BLaER1 (cell line): ENCODE measurements around the gene KIF16B.

Source experiments
- H3K27ac ChIP-seq: shearing (Covaris generic); formaldehyde crosslinking; 2 replicates; pipeline ENCODE4 v1.8.1; 2022
- H3K27me3 ChIP-seq: shearing (Covaris generic); formaldehyde crosslinking; 2 replicates; pipeline ENCODE4 v1.8.1; 2022
- H3K36me3 ChIP-seq: shearing (Covaris generic); formaldehyde crosslinking; 2 replicates; pipeline ENCODE4 v1.8.1; 2022
- H3K4me1 ChIP-seq: shearing (Covaris generic); formaldehyde crosslinking; 2 replicates; pipeline ENCODE4 v1.8.1; 2022
- H3K4me2 ChIP-seq: shearing (Covaris generic); formaldehyde crosslinking; 2 replicates; pipeline ENCODE4 v1.8.1; 2022
- H3K4me3 ChIP-seq: shearing (Covaris generic); formaldehyde crosslinking; 2 replicates; pipeline ENCODE4 v1.8.1; 2022
- H3K9ac ChIP-seq: shearing (Covaris generic); formaldehyde crosslinking; 2 replicates; pipeline ENCODE4 v1.8.1; 2022
- H3K9me3 ChIP-seq: shearing (Covaris generic); formaldehyde crosslinking; 2 replicates; pipeline ENCODE4 v1.8.1; 2022
- H4K20me1 ChIP-seq: shearing (Covaris generic); formaldehyde crosslinking; 2 replicates; pipeline ENCODE4 v1.8.1; 2022
- Cebpa-rat ChIP-seq: shearing (Covaris generic); IDR thresholded peaks from 2 replicates; pipeline ENCODE4 v1.8.1; 2022

The KIF16B gene

DNA sequence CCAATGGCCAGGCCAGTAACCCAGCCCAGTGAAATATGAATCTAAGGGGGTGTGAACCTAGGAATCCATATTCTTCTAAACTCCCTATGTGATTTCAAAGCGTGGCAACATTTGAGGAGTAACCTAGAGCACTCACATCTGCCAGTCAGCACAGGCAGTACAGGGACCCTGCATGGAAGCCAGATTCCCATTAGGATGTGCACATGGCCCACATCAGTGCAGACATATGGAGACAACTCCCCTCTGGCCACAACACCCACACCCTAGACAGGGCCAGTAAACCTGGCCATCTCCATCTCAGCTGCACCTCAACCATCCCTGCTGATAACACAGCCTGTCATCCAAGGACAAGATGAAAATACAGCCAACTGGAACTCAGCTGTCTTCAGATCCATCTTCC, 56.5 kb downstream of the KIF16B start:
- Histone ChIP-seq H4K20me1 (no peaks in the 10 kb centered on the region), H3K4me2 (peak overlapping the region; percentile 84), H3K36me3 (peaks cover 54% of the 10 kb centered on the region), H3K4me1 (peaks cover 79% of the 10 kb centered on the region), H3K9ac (no peak overlapping the region), H3K4me3 (no peak overlapping the region), H3K27ac (peak overlapping the region; percentile 62), H3K27me3 (no peaks in the 10 kb centered on the region), H3K9me3 (peaks cover 42% of the 10 kb centered on the region)
- no peak for TF ChIP-seq Cebpa-rat

DNA sequence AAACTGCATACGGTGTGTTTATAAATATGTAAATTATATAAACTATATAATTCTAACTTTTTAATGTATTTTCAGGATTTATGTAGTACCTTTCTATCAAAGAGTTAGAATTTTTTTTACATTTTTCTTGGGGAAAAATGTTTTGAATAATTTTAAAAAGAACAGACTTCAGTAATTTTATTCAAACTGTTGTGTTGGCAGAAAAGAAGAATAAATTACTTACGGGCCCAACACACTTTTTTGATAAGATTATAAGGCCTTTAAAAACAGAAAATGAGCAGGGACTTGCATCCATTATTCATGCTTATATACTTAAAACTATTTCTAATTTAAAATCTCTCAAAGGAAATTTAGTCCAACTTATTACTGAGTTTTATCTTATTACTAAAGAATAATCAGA, 58.2 kb downstream of the KIF16B start:
- H3K4me3 ChIP-seq = no peak overlapping the region
- H3K9ac ChIP-seq = no peak overlapping the region
- H3K36me3 ChIP-seq = peaks cover 43% of the 10 kb centered on the region
- H3K4me2 ChIP-seq = no peak overlapping the region
- no peak for TF ChIP-seq Cebpa-rat
- H4K20me1 ChIP-seq = no peaks in the 10 kb centered on the region
- no peaks in the 10 kb centered on the region for H3K27me3 ChIP-seq
- no peak overlapping the region for H3K27ac ChIP-seq
- peaks cover 30% of the 10 kb centered on the region for H3K9me3 ChIP-seq
- peaks cover 87% of the 10 kb centered on the region for H3K4me1 ChIP-seq

DNA sequence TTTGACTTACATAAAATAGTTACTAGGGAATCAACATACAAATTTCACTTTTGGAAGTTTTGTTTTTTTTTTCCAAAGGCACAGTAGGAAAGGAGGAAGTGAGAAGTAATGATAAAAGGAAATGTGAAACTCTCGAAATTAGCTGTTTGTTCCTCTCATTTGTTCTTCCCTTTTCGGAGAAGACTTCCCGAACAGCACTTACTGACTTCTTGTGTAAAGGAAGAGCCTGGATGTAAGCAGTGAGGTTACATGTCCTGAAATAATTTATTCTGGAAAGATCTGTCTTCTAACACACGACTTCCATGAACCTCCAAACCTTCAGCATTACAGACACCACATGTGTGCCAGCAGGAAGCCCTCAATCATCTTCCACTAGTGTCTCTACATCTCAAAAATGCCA, 59.1 kb downstream of the KIF16B start:
- Histone ChIP-seq H3K36me3 (peaks cover 36% of the 10 kb centered on the region), H3K4me1 (peaks cover 87% of the 10 kb centered on the region)

DNA sequence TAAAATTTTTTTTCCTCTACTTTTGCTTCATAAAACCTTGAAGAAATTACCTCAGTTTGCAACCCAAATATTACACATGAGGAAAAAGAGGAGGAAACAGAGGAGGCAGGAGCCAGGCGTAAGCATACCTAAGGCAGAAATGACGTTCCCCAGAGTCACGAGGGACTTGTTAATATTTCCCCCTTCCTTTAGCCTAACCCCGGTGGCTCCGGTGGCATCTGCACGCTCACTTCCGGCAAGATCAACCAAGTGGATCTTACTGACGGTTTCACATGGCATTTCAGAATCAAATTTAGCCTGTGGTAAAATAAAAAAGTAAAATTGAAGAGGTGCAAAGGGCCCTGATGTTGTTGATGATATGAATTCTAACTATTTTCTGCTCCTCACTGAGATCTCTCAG, 67.4 kb downstream of the KIF16B start:
- peak overlapping the region; percentile 96 for H3K27ac ChIP-seq
- peak overlapping the region; percentile 52 for H3K4me3 ChIP-seq
- peak overlapping the region; percentile 87 for H3K9ac ChIP-seq
- peaks cover 76% of the 10 kb centered on the region for H3K4me1 ChIP-seq
- TF ChIP-seq Cebpa-rat = no peak
- H4K20me1 ChIP-seq = no peaks in the 10 kb centered on the region
- peaks cover 50% of the 10 kb centered on the region for H3K36me3 ChIP-seq
- peaks cover 18% of the 10 kb centered on the region for H3K9me3 ChIP-seq
- H3K27me3 ChIP-seq = no peaks in the 10 kb centered on the region
- peak overlapping the region; percentile 78 for H3K4me2 ChIP-seq

More for the DNA sequence above, 59.1 kb downstream of the KIF16B start:
- Histone ChIP-seq H3K9ac (peak overlapping the region; percentile 17; the same call in 1 of the 2 replicates), H3K4me2 (peak overlapping the region; percentile 49), H3K9me3 (peaks cover 23% of the 10 kb centered on the region), H3K4me3 (no peak overlapping the region), H3K27ac (peak overlapping the region; percentile 71), H4K20me1 (no peaks in the 10 kb centered on the region), H3K27me3 (no peaks in the 10 kb centered on the region)
- no peak for TF ChIP-seq Cebpa-rat

DNA sequence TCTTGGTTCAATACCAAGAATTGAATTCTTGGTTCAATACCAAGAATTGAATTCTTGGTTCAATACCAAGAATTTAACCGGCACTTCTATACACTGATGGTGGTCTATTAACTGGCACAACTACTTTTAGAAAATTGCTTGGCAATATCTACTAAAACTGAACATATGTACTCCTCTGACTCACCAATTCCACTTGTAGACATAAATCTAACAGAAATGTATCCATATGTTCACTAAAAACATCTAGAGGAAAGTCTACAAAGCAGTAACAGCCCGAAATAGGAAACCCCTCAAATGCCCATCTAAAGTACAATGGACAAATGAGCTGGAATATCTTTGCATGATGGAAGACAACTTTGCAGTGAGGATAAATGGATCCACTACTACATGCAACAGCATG, 71.9 kb downstream of the KIF16B start:
- Histone ChIP-seq H3K27me3 (no peaks in the 10 kb centered on the region), H3K9me3 (peaks cover 33% of the 10 kb centered on the region), H3K27ac (no peak overlapping the region), H3K4me3 (no peak overlapping the region), H3K9ac (no peak overlapping the region), H4K20me1 (no peaks in the 10 kb centered on the region), H3K36me3 (peaks cover 80% of the 10 kb centered on the region), H3K4me1 (peaks cover 30% of the 10 kb centered on the region), H3K4me2 (no peak overlapping the region)
- no peak for TF ChIP-seq Cebpa-rat

DNA sequence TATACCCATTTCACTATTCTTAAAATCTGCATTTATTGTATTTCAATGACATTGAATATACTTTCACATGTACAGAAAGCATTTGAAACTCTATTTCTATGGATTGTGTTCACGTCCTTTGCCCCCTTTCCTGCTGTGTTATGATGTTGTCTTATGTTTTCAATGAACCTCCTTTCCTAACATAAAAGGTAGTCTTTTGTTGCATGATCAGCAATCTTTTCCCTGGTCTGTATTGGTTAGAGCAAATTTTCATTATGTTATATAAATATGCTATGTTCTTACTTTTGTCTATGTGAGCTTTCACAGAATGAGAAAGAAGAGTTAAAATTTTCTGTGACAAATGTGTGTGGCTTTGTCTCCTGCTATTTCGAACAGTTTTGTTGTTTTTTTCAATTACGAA, 73.1 kb downstream of the KIF16B start:
- H4K20me1 ChIP-seq = no peaks in the 10 kb centered on the region
- TF ChIP-seq Cebpa-rat = no peak
- H3K4me1 ChIP-seq = peaks cover 22% of the 10 kb centered on the region
- peaks cover 91% of the 10 kb centered on the region for H3K36me3 ChIP-seq
- no peaks in the 10 kb centered on the region for H3K27me3 ChIP-seq
- H3K9me3 ChIP-seq = peaks cover 33% of the 10 kb centered on the region
- no peak overlapping the region for H3K4me2 ChIP-seq
- no peak overlapping the region for H3K27ac ChIP-seq
- no peak overlapping the region for H3K4me3 ChIP-seq
- no peak overlapping the region for H3K9ac ChIP-seq

DNA sequence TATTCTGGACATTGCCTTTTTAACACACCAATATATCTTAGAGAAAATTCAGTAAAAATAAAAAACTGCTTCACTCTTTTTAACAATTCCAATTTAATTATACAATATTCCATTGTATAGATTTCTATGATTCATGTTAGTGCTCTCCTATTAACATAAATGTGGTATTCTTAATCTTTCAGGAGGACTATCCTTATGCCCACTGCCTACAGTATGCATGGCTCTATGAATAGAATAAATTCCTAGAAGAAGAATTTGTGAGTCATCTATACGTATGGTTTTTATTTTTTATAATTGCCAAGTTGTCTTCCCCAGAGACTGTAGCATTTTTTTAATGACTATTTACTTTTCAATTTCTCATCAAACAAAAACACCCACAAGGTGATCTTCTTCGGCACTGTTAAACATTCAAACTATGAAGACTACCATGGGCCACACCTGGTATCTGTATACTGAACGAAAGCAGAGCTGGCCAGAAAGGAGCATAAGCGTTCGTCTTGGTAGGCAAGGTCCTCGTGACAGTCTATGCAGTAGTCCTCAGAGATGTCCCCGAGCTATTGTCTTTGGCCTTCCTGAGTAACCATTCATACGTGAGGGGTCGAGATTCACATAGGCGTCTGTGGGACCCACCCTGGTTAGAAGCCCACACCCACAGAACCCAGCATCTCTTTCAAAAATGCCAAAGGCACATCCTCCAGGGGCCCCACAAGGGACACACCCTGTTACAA, 74.6 kb downstream of the KIF16B start:
- H3K9ac ChIP-seq = no peak overlapping the region
- H3K4me2 ChIP-seq = no peak overlapping the region
- H3K9me3 ChIP-seq = peaks cover 26% of the 10 kb centered on the region
- H3K4me3 ChIP-seq = no peak overlapping the region
- peaks cover 89% of the 10 kb centered on the region for H3K36me3 ChIP-seq
- H4K20me1 ChIP-seq = no peaks in the 10 kb centered on the region
- no peaks in the 10 kb centered on the region for H3K27me3 ChIP-seq
- H3K27ac ChIP-seq = no peak overlapping the region
- TF ChIP-seq Cebpa-rat = no peak
- H3K4me1 ChIP-seq = peaks cover 6% of the 10 kb centered on the region

DNA sequence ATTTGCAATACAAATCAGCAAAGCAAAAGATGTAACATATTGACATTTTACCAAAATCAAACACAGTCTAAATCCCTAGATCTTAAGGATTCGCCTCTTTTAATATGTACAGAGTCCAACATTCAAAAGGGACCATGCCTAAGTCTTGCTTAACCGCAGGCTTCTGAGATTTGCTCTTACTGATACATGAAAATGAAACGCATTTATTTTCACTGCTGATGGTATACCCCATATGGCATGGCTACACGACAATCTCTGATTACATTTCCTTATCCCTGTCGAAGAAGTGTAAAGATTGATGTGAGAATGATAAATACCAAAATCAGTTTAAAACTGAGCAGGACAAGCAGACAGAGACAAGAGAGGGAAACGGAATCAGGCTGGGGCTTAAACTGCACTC, 75.4 kb downstream of the KIF16B start:
- Histone ChIP-seq H3K27ac (no peak overlapping the region), H3K4me2 (no peak overlapping the region), H3K9me3 (peaks cover 18% of the 10 kb centered on the region; the same call in 1 of the 2 replicates), H3K9ac (no peak overlapping the region), H3K27me3 (no peaks in the 10 kb centered on the region), H3K36me3 (peaks cover 89% of the 10 kb centered on the region), H4K20me1 (no peaks in the 10 kb centered on the region), H3K4me1 (no peaks in the 10 kb centered on the region), H3K4me3 (no peak overlapping the region)
- TF ChIP-seq Cebpa-rat = no peak

DNA sequence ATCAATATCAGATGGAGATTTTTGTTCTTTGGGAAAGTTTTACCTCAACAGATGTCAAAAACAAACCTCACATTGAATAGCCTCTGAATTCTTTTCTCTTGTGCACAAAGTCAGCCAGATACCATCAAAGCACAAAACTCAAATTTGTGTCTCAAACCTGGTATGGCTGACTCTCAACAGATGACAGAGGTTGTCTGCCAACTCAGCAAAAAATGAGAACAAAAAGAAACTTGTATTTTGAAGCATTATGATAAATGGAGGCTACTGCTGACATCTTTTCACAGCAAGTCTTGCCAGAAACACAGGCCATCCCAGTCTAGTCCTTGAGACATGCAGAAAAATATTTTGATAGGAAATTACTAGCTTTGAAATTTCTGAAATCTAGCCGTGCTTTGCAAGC, 79.8 kb downstream of the KIF16B start:
- peaks cover 94% of the 10 kb centered on the region for H3K36me3 ChIP-seq
- no peak overlapping the region for H3K4me3 ChIP-seq
- no peak for TF ChIP-seq Cebpa-rat
- H3K27me3 ChIP-seq = no peaks in the 10 kb centered on the region
- H4K20me1 ChIP-seq = no peaks in the 10 kb centered on the region
- no peaks in the 10 kb centered on the region for H3K9me3 ChIP-seq
- no peak overlapping the region for H3K4me2 ChIP-seq
- peaks cover 24% of the 10 kb centered on the region for H3K4me1 ChIP-seq
- H3K9ac ChIP-seq = no peak overlapping the region
- H3K27ac ChIP-seq = no peak overlapping the region

DNA sequence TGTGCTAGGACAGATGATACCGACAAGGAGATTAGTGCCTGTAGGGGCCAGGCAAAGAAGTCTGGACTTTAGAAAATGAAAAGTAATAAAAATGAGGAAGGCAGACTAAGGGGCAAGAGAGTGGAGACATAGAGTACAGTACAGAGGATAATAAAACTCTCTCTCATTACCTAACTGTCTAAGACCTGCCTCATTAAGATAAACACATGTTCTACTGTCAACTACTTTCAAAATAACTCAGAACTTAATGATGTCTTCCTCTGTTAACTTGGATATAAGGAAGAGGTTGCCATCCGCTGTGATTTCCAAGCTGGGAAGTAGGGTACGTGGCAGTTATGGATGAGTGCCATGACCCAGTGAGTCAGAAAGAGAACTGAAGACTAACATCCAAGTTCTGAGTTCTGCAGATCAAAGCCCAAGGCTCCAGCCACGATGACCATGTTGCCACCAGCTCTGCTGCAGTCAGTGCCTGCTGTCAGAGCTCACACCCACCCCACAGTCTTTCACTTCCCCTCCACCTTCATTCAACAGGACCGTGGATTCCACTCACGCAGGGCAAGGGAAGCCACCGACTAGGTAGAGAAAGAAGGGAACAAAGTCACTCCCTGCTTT, 81.8 kb downstream of the KIF16B start:
- TF ChIP-seq Cebpa-rat = no peak
- H3K27ac ChIP-seq = peak overlapping the region; percentile 68
- H3K36me3 ChIP-seq = peaks cover 96% of the 10 kb centered on the region
- H4K20me1 ChIP-seq = no peaks in the 10 kb centered on the region
- peaks cover 24% of the 10 kb centered on the region for H3K4me1 ChIP-seq
- H3K27me3 ChIP-seq = no peaks in the 10 kb centered on the region
- 0 out of 2 replicates have a peak, but pooled peaks cover 4% of the 10 kb centered on the region for H3K9me3 ChIP-seq
- peak overlapping the region; percentile 74 for H3K4me2 ChIP-seq
- H3K4me3 ChIP-seq = peak overlapping the region; percentile 6; the same call in 1 of the 2 replicates
- peak overlapping the region; percentile 46 for H3K9ac ChIP-seq
